HG02885 (cell line): ENCODE data around the gene ZNF326.

Experiments
- ATAC-seq: cut with Tn5 transposase; IDR thresholded peaks from one replicate; pipeline ENCODE4 v1.9.1; 2021; ENCODE audit warnings: mild to moderate bottlenecking; ENCODE audit not compliant: unreplicated experiment, poor library complexity

The ZNF326 gene

DNA sequence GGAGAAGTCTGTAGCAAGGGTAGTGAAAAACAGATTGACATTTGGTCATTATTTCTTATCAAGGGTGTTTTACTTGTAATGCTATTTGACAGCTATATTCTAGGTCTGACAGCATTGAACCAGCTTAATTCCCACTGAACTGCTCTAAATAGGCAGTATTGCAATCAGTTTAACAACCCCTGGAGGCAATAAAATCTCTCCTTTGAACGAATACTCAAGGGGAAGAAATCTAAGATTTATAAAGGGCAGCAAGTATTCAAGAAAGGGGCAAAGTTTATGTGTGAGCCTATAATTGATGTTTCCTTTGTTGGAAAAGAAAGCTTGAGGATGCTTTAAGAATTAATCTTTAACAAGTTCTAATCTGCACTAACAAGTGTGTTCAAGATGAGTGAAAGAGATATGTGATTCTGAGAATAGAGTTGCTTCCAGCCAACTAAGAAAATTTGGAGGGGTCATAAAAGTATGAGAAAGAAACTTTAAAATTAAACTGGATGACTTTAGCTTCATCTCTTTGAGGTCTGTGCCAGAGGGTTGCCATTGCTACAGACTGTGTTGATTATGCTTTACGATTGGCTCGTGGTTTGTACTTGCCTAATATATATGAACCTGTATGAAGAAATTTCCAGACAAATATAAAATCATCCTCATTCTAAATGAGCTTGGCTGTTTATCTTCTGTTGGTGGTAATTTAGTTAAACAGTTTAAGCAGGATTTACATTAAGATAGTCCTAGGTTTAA, 72.5 kb downstream of the ZNF326 start:
- ATAC-seq = no peak

- ATAC-seq = no peak
Measured at GRCh38 chr1:90068611-90069280, 73.8 kb downstream of the ZNF326 start.

DNA sequence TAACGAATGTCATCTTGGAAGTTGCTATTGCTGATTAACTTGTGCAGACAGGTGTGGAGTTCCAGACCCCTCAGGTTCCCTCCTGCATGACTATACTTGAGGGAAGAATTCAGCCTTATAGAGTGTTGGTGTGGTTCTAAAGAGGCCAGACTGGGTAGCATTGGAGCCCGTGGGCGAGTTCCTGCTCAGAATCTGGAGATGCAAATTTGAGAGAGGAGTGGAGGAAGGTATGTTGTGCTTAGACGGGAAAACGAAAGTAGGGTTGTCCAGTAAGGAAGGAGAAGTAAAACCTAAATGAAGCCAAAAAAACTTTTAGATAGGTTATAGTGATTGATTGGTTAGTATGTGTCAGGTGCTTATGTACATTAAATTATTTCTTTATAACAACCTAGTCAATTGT, 79.2 kb downstream of the ZNF326 start:
- peak; percentile 85 for ATAC-seq

DNA sequence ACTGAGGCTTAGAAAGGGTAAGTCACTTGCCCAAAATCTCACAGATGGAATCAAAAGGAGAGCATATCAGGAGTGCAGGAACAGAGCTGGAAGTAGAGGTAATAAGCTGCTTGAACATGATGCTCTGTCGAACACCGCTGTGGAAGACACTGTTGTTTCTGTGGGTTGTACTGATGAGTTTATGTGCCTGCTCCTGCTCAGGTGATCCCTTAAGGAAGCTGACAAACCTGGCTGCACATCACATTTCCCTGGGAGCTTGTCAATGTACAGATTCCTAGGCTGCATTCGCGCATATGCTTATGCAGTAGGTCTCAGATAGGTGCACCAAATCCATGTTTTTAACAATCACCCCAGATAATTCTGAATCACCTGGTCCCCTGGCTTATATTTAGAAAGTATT, 79.7 kb downstream of the ZNF326 start:
- no peak for ATAC-seq

- ATAC-seq = no peak
Measured at GRCh38 chr1:90074970-90075391, 80.1 kb downstream of the ZNF326 start.

- no peak for ATAC-seq
Measured at GRCh38 chr1:90083995-90084394, 89.1 kb downstream of the ZNF326 start.
